Kidney (tissue), 14 donors: ENCODE measurements around the gene SMAD3. TPM values are rescaled to one million over a fixed set of nuclear protein-coding genes. Genes with fewer than 3 reads are reported as not detected.

Source experiments
- DNase-seq, 5 donors: peaks; one replicate each; pipeline ENCODE4 v3.0.0-alpha.2; 2013 to 2020
- FAIRE-seq: peaks from 2 replicates; lab custom pipeline; 2012; peaks lifted over from hg19 to GRCh38; lab: Jason Lieb, UNC
- H3K27ac ChIP-seq, 2 donors: one replicate each; pipeline ENCODE4 v1.7.0; 2013; ENCODE audit warnings: low read depth in 2 of 2, low read length in 2 of 2, inconsistent platforms in 1 of 2
- H3K27me3 ChIP-seq: one replicate; pipeline ENCODE4 v1.7.1; 2013; ENCODE audit warnings: low read length, inconsistent platforms; ENCODE audit not compliant: control insufficient read depth, insufficient read depth
- H3K36me3 ChIP-seq, 3 donors: one replicate each; pipeline versions ENCODE4 v1.7.0 to v1.7.1; 2013; ENCODE audit warnings: low read length in 3 of 3, control low read depth in 1 of 3, inconsistent platforms in 1 of 3; ENCODE audit not compliant: insufficient read depth in 3 of 3, control insufficient read depth in 2 of 3
- H3K4me1 ChIP-seq, 3 donors: one replicate each; pipeline versions ENCODE4 v1.7.0 to v1.7.1; 2013; ENCODE audit warnings: low read length in 3 of 3, inconsistent platforms in 1 of 3, low read depth in 1 of 3; ENCODE audit not compliant: control insufficient read depth in 2 of 3, insufficient read depth in 2 of 3
- H3K4me3 ChIP-seq, 3 donors: one replicate each; pipeline versions ENCODE4 v1.7.0 to v1.8.1; 2013; ENCODE audit warnings: low read length in 3 of 3, control low read depth in 1 of 3, inconsistent platforms in 1 of 3
- H3K9ac ChIP-seq, 3 donors: one replicate each; pipeline versions ENCODE4 v1.7.0 to v1.7.1; 2013; ENCODE audit warnings: low read length in 3 of 3, control low read depth in 1 of 3, inconsistent platforms in 1 of 3
- H3K9me3 ChIP-seq, 3 donors: one replicate each; pipeline versions ENCODE4 v1.7.0 to v1.7.1; 2013; ENCODE audit warnings: low read length in 3 of 3, control low read depth in 1 of 3, inconsistent platforms in 1 of 3; ENCODE audit not compliant: control insufficient read depth in 2 of 3, insufficient read depth in 1 of 3
- CTCF ChIP-seq: IDR thresholded peaks from 3 replicates; pipeline ENCODE4 v1.5.1; 2012; ENCODE audit warnings: mild to moderate bottlenecking, moderate library complexity, borderline replicate concordance; ENCODE audit not compliant: insufficient read depth; ENCODE audit errors: extremely low read depth
- intact Hi-C: fragments of 100-400 bp; cut with DNase I; formaldehyde crosslinking; loops from one replicate; pipeline ENCODE4 v1.11.1; 2022
- polyA plus RNA-seq: library from polyadenylated mRNA; stranded (reverse); fragments of 350-450 nt; fragmentation: Illumina TruSeq; extraction: RNeasy Lipid Tissue Mini Kit (QIAGEN cat#74804); gene quantifications from one replicate; pipeline ENCODE4 v1.2.3, GENCODE V29; 2014; ENCODE audit warnings: low read depth, low replicate concordance; ENCODE audit not compliant: insufficient read depth
- total RNA-seq: library from RNA; stranded (reverse); fragmentation: NEBNext Ultra II Directional; extraction: Animal tissue kit (Norgen Biotek cat#: 25700); gene quantifications from one replicate; pipeline ENCODE4 v1.2.1, GENCODE V29; 2021
- donor health status: control.
- donor health status: control.
- donor health status: control.
- donor health status: control.
- donor health status: control.
- donor health status: DM: yes; HTN: yes; CAD: no.
- donor health status: Normal renal cell carcinoma (clear cell type).

The SMAD3 gene
- total and polyA plus RNA-seq, 2 donors from 2014 or later = 10.1 to 58.2 TPM

- Histone ChIP-seq H3K9ac (peak overlapping the region in 1 of 3 donors; percentile 63), H3K27ac (peak overlapping the region; percentile 87 to 88), H3K36me3 (no peaks in the 10 kb centered on the region), H3K27me3 (no peaks in the 10 kb centered on the region), H3K4me3 (peak overlapping the region in 2 of 3 donors; percentile 14 to 45), H3K9me3 (no peaks in the 10 kb centered on the region), H3K4me1 (peaks cover 17 to 69% (median 57%) of the 10 kb centered on the region in 3 donors)
- DNase-seq = no peak
- intact Hi-C loops = no loop called here
- FAIRE-seq = no peak
- no peak for TF ChIP-seq CTCF
Measured at GRCh38 chr15:67134871-67135492, 69.6 kb downstream of the SMAD3 start.

- no peak for TF ChIP-seq CTCF
- Histone ChIP-seq H3K4me3 (no peak overlapping the region), H3K36me3 (no peaks in the 10 kb centered on the region), H3K27me3 (no peaks in the 10 kb centered on the region), H3K27ac (peak overlapping the region; percentile 37 to 88), H3K4me1 (peaks cover 17 to 72% (median 58%) of the 10 kb centered on the region in 3 donors), H3K9ac (no peak overlapping the region), H3K9me3 (no peaks in the 10 kb centered on the region)
- intact Hi-C loops = no loop called here
- FAIRE-seq (no peak), DNase-seq (peak in 1 of 5 donors; percentile 58)
Measured at GRCh38 chr15:67135494-67135893, 70.1 kb downstream of the SMAD3 start.

- FAIRE-seq (no peak), DNase-seq (no peak)
- Histone ChIP-seq H3K9me3 (no peaks in the 10 kb centered on the region), H3K4me3 (no peak overlapping the region), H3K27ac (no peak overlapping the region), H3K36me3 (no peaks in the 10 kb centered on the region), H3K27me3 (no peaks in the 10 kb centered on the region), H3K4me1 (peaks cover 17 to 61% (median 55%) of the 10 kb centered on the region in 3 donors), H3K9ac (no peak overlapping the region)
- intact Hi-C loops = no loop called here
- TF ChIP-seq CTCF = no peak
Measured at GRCh38 chr15:67136802-67137201, 71.4 kb downstream of the SMAD3 start.

GRCh38 chr15:67137319-67137718 is 71.9 kb downstream of the SMAD3 start:
- H3K36me3 ChIP-seq = no peaks in the 10 kb centered on the region
- H3K9ac ChIP-seq = no peak overlapping the region
- TF ChIP-seq CTCF = no peak
- no peaks in the 10 kb centered on the region for H3K9me3 ChIP-seq
- H3K27me3 ChIP-seq = no peaks in the 10 kb centered on the region
- no peak for DNase-seq
- intact Hi-C loops = no loop called here
- no peak overlapping the region for H3K27ac ChIP-seq
- H3K4me1 ChIP-seq = peaks cover 18 to 56% (median 50%) of the 10 kb centered on the region in 3 donors
- no peak for FAIRE-seq
- no peak overlapping the region for H3K4me3 ChIP-seq
